ENCODE measurements around the gene GXYLT2.

GXYLT2 gene

GRCh38 chr3:72887705-72888545 lies at the start of gene GXYLT2:
Gene GXYLT2 (plus strand): TSS chr3:72888046. CDS start chr3:72888234, 188 bp downstream.
- peak; percentile 14 for TF ChIP-seq CTCF (IDR thresholded peaks at IDR 0.05; ENCODE audit: control extremely low read depth, extremely low read depth, low read depth, missing control alignments)
- DNase-seq (ENCODE audit: extremely low spot score) = peak; percentile 68
- ChIA-PET CTCF (interaction anchor here (0.9 to 3.7 kb wide), 4 partner anchors 11 to 31 kb away, joined by 3 to 10 read pairs (median 4); no protein-coding TSS in a partner anchor), POLR2A (no interaction called here)

GRCh38 chr3:72839057-72839456 lies 48.8 kb upstream of the GXYLT2 start:
- no peak for TF ChIP-seq CTCF (IDR thresholded peaks at IDR 0.05; ENCODE audit: control extremely low read depth, extremely low read depth, low read depth, missing control alignments)
- DNase-seq (ENCODE audit: extremely low spot score) = no peak
- ChIA-PET CTCF (interaction anchor here (1.0 to 1.9 kb wide), 2 partner anchors 13 to 174 kb away, joined by 4 read pairs; no protein-coding TSS in a partner anchor), POLR2A (no interaction called here)

- peak; percentile 24 for DNase-seq (ENCODE audit: extremely low spot score)
- TF ChIP-seq CTCF (IDR thresholded peaks at IDR 0.05; ENCODE audit: control extremely low read depth, extremely low read depth, low read depth, missing control alignments) = no peak
- CTCF ChIA-PET = interaction anchor here (1.9 kb wide), 1 partner anchor 23 kb away, joined by 10 read pairs; no protein-coding TSS in a partner anchor
- POLR2A ChIA-PET = no interaction called here
These were observed 43.3 kb upstream of the GXYLT2 start for GRCh38 chr3:72844436-72844993.

GRCh38 chr3:72846166-72846565 lies 41.7 kb upstream of the GXYLT2 start:
- no peak for DNase-seq (ENCODE audit: extremely low spot score)
- ChIA-PET CTCF (interaction anchor here (0.7 to 1.4 kb wide), 8 partner anchors 10 to 1117 kb away, joined by 3 to 5 read pairs (median 3); no protein-coding TSS in a partner anchor), POLR2A (interaction anchor here (0.6 to 0.7 kb wide), 4 partner anchors 104 to 767 kb away, joined by 3 to 5 read pairs (median 4); no protein-coding TSS in a partner anchor)
- TF ChIP-seq CTCF (IDR thresholded peaks at IDR 0.05; ENCODE audit: control extremely low read depth, extremely low read depth, low read depth, missing control alignments) = no peak

- POLR2A ChIA-PET = no interaction called here
- TF ChIP-seq CTCF (IDR thresholded peaks at IDR 0.05; ENCODE audit: control extremely low read depth, extremely low read depth, low read depth, missing control alignments) = no peak
- DNase-seq (ENCODE audit: extremely low spot score) = no peak
- CTCF ChIA-PET = interaction anchor here (1.2 kb wide), 1 partner anchor 972 kb away, joined by 3 read pairs; no protein-coding TSS in a partner anchor
These were observed 40.6 kb upstream of the GXYLT2 start for GRCh38 chr3:72847282-72847681.
